GM12878 (cell line): ENCODE data around the gene CD300E. TPM values are rescaled to one million over a fixed set of nuclear protein-coding genes. Genes with fewer than 3 reads are reported as not detected.

ENCODE experiments used
- ATAC-seq: fragments of 200-7000 bp; cut with Tn5 transposase; 3 replicates; pipeline ENCODE4 v1.9.1; 2020; ENCODE audit warnings: mild to moderate bottlenecking, moderate library complexity
- BruUV-seq: library from RNA; stranded (reverse); fragments of 400-500 nt; replicated peaks from 2 replicates; lab custom pipeline; 2021; lab: Mats Ljungman, UMichigan
- CTCF ChIA-PET: fragments of 300-600 bp; sonication (Branson Sonifier 250); formaldehyde crosslinking; extraction: SDS; loops from one replicate; lab custom pipeline; 2021; ENCODE audit warnings: inconsistent platforms; lab: Yijun Ruan, JAX
- POLR2A ChIA-PET: fragments of 350-600 bp; formaldehyde crosslinking; extraction: SDS; loops from one replicate; lab custom pipeline; 2021; ENCODE audit warnings: inconsistent platforms; lab: Charles Lee
- RAD21 ChIA-PET: fragments of 300-600 bp; sonication (Branson Sonifier 250); formaldehyde crosslinking; loops from one replicate; lab custom pipeline; 2023; ENCODE audit warnings: antibody characterized with exemption; ENCODE audit not compliant: unreplicated experiment; lab: Charles Lee
- SMC1A ChIA-PET: fragments of 300-600 bp; sonication (Branson Sonifier 250); formaldehyde crosslinking; loops from one replicate; lab custom pipeline; 2023; ENCODE audit not compliant: unreplicated experiment, uncharacterized antibody; lab: Charles Lee
- DNase-seq: peaks from one replicate; pipeline ENCODE4 v3.0.0-alpha.2; 2011; ENCODE audit warnings: low read depth, low spot score
- FAIRE-seq: peaks from 3 replicates; lab custom pipeline; 2011; peaks lifted over from hg19 to GRCh38; lab: Jason Lieb, UNC
- H2AFZ ChIP-seq: 2 replicates; pipeline ENCODE4 v1.6.0; 2011; ENCODE audit warnings: low read depth, low read length, control low read depth; ENCODE audit not compliant: control insufficient read depth
- H3K27ac ChIP-seq: 2 replicates; pipeline ENCODE4 v1.5.1; 2011; ENCODE audit warnings: control low read depth; ENCODE audit not compliant: control insufficient read depth, insufficient read depth
- H3K27me3 ChIP-seq, 2 experiments: replicated peaks in 1 of 2; 2 replicates each; pipeline versions ENCODE4 v1.6.0 to v1.6.1; 2011; ENCODE audit warnings: low read length in 1 of 2; ENCODE audit not compliant: control insufficient read depth in 2 of 2, insufficient read depth in 2 of 2
- H3K36me3 ChIP-seq, 2 experiments: 2 replicates each; pipeline ENCODE4 v1.5.1; 2011; ENCODE audit warnings: low read length in 1 of 2; ENCODE audit not compliant: control insufficient read depth in 2 of 2, insufficient read depth in 2 of 2
- H3K4me1 ChIP-seq: 2 replicates; pipeline ENCODE4 v1.6.1; 2011; ENCODE audit warnings: mild to moderate bottlenecking, low read length, moderate library complexity, mixed read lengths; ENCODE audit not compliant: control insufficient read depth, insufficient read depth
- H3K4me2 ChIP-seq: 2 replicates; pipeline ENCODE4 v1.6.0; 2011; ENCODE audit warnings: control low read depth; ENCODE audit not compliant: control insufficient read depth, insufficient read depth
- H3K4me3 ChIP-seq: fragments of 200-600 bp; sonication (generic); 2 replicates; pipeline ENCODE4 v1.5.1; 2016
- H3K79me2 ChIP-seq: 2 replicates; pipeline ENCODE4 v1.6.0; 2011; ENCODE audit warnings: low read length; ENCODE audit not compliant: control insufficient read depth, insufficient read depth
- H3K9ac ChIP-seq: 2 replicates; pipeline ENCODE4 v1.8.0; 2011; ENCODE audit warnings: low read length, control low read depth, mixed read lengths; ENCODE audit not compliant: control insufficient read depth, insufficient read depth
- H3K9me3 ChIP-seq: replicated peaks from 3 replicates; pipeline ENCODE4 v1.5.1; 2011; ENCODE audit warnings: mild to moderate bottlenecking, low read length; ENCODE audit not compliant: control insufficient read depth, insufficient read depth
- H4K20me1 ChIP-seq: 2 replicates; pipeline ENCODE4 v1.6.0; 2011; ENCODE audit not compliant: control insufficient read depth, insufficient read depth
- EP300 ChIP-seq, 2 experiments: fragments of 150-350 bp in 1 of 2; IDR thresholded peaks; 2 replicates each; pipeline ENCODE4 v1.6.1; 2011 to 2012; ENCODE audit warnings: low read depth in 2 of 2, low read length in 2 of 2, borderline replicate concordance in 1 of 2, improper control_type of control experiment in 1 of 2, inconsistent platforms in 1 of 2; ENCODE audit not compliant: control insufficient read depth in 1 of 2
- EZH2 ChIP-seq: IDR thresholded peaks from 2 replicates; pipeline ENCODE4 v1.6.1; 2012; ENCODE audit warnings: low read depth, mild to moderate bottlenecking, control low read depth, inconsistent platforms, low read length, borderline replicate concordance; ENCODE audit not compliant: control insufficient read depth
- NFXL1 ChIP-seq: fragments of 450-650 bp; IDR thresholded peaks from 2 replicates; pipeline ENCODE4 v1.6.1; 2017; ENCODE audit warnings: antibody characterized with exemption, mild to moderate bottlenecking, borderline replicate concordance
- RAD51 ChIP-seq: fragments of 450-650 bp; IDR thresholded peaks from 2 replicates; pipeline ENCODE4 v1.6.1; 2016; ENCODE audit warnings: moderate library complexity, mild to moderate bottlenecking, inconsistent platforms
- SP1 ChIP-seq: IDR thresholded peaks from one replicate; pipeline ENCODE4 v1.6.1; 2011; ENCODE audit warnings: low read depth, low read length
- TBL1XR1 ChIP-seq: IDR thresholded peaks from 2 replicates; pipeline ENCODE4 v1.6.1; 2012; ENCODE audit warnings: low read depth, low read length, improper control_type of control experiment
- ZBTB33 ChIP-seq: fragments of 450-650 bp; IDR thresholded peaks from 2 replicates; pipeline ENCODE4 v1.6.1; 2017; ENCODE audit warnings: mild to moderate bottlenecking
- WGBS: methylation state at CpG from one replicate; pipeline ENCODE4 v1.1.6; 2016; ENCODE audit warnings: low lambda C conversion rate; ENCODE audit not compliant: insufficient replicate concordance, insufficient coverage; ENCODE audit errors: missing lambda C conversion rate; 5-methylcytosine and 5-hydroxymethylcytosine counted together
- in situ Hi-C: fragments of 300-500 bp; cut with MboI; formaldehyde crosslinking; loops from 9 replicates; pipeline ENCODE4 v1.14.3; 2018; ENCODE audit warnings: mixed read lengths
- intact Hi-C: fragments of 100-400 bp; cut with micrococcal nuclease; formaldehyde crosslinking; loops from one replicate; pipeline ENCODE4 v1.14.2; 2022; ENCODE audit not compliant: unreplicated experiment
- polyA plus RNA-seq, 11 experiments: library from polyadenylated mRNA; depleted of rRNA in 4 of 11; unstranded in 6 of 11; stranded (reverse) in 5 of 11; fragments of >200 nt; fragmentation: Nextera tagmentation in 4 of 11; fragmentation: Illumina TruSeq in 1 of 11; extraction: Ambion mirVana in 4 of 11; extraction: Trizol in 1 of 11; gene quantifications; 1 replicate in 1 of 11; 2 replicates in 10 of 11; pipeline versions ENCODE4 v1.2.1 to v1.2.3, GENCODE V29; 2011 to 2016; ENCODE audit warnings: inconsistent platforms in 2 of 11, missing spikeins in 2 of 11, low read depth in 1 of 11
- total RNA-seq, 4 experiments: library from RNA; depleted of rRNA in 3 of 4; stranded (reverse); fragments of >200 nt in 3 of 4; fragmentation: Illumina TruSeq in 1 of 4; extraction: Trizol in 1 of 4; gene quantifications; 2 replicates each; pipeline versions ENCODE4 v1.2.1 to v1.2.3, GENCODE V29; 2013 to 2021
- TF ChIP-seq, protein P1 (sequence below): fragments of 450-650 bp; formaldehyde crosslinking; IDR thresholded peaks from 2 replicates; pipeline ENCODE4 v1.4.0; 2022; ENCODE audit warnings: mild to moderate bottlenecking, moderate library complexity
- TF ChIP-seq, protein P2 (sequence below): fragments of 450-650 bp; IDR thresholded peaks from 2 replicates; pipeline ENCODE4 v1.6.1; 2017; ENCODE audit warnings: mild to moderate bottlenecking, moderate library complexity
- TF ChIP-seq, protein P3 (sequence below): IDR thresholded peaks from 2 replicates; pipeline ENCODE4 v1.6.1; 2011; ENCODE audit warnings: low read depth, mild to moderate bottlenecking, low read length, moderate library complexity, borderline replicate concordance; ENCODE audit errors: extremely low read depth
- TF ChIP-seq, protein P4 (sequence below): IDR thresholded peaks from 2 replicates; pipeline ENCODE4 v1.6.1; 2011; ENCODE audit warnings: mild to moderate bottlenecking, low read depth, low read length, moderate library complexity; ENCODE audit not compliant: insufficient replicate concordance

CD300E gene
- total and polyA plus RNA-seq, 10 of the 15 experiments (the other 5 are each of a cell fraction or from before 2014, with no cell fraction given), result not detected

DNA sequence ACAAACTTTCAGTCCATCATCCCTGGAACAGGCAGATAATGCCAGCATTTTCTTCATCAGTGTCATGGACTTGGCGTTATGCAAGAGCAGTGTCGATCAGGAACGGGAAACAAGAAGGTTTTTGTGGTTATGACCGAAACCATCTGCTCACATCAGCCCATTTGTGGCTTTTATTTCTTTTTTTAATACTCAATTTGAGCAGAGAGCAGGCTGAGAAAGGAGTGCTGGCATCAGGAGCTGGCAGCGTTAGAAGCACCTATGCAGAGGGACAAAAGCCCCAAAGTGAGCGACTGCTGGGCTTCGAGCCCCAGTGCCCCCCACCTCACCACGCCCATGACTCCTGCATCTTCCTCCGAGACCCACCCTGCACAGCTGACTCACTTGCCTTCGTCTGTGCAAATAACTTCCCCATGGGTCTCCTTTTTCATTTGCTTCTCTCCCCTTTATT lies 16.2 kb upstream of the CD300E start:
- Histone ChIP-seq H3K79me2 (no peaks in the 10 kb centered on the region), H3K9ac (no peak overlapping the region), H4K20me1 (no peaks in the 10 kb centered on the region; the same call in 1 of the 2 replicates), H3K4me2 (peak overlapping the region; percentile 65), H3K36me3 (no peaks in the 10 kb centered on the region), H3K27me3 (peaks cover 0 to 2% of the 10 kb centered on the region in 2 experiments; a peak in 2 of 4 replicates), H3K4me1 (peaks cover 35% of the 10 kb centered on the region), H3K4me3 (no peak overlapping the region), H2AFZ (no peak overlapping the region), H3K9me3 (no peaks in the 10 kb centered on the region), H3K27ac (no peak overlapping the region)
- CTCF ChIA-PET, result interaction anchor here (0.8 to 2.8 kb wide), 8 partner anchors 17 to 99 kb away, joined by 3 to 11 read pairs (median 4); no protein-coding TSS in a partner anchor
- POLR2A ChIA-PET, result interaction anchor here (1.1 kb wide), 1 partner anchor 36 kb away, joined by 3 read pairs; no protein-coding TSS in a partner anchor
- intact Hi-C loops (no loop called here), in situ Hi-C loops (no loop called here)
- ATAC-seq (peak; percentile 58), FAIRE-seq (no peak), DNase-seq (peak; percentile 42)
- no TSS peak for BruUV-seq
- SMC1A ChIA-PET, result interaction anchor here (0.9 to 1.5 kb wide), 4 partner anchors 28 to 185 kb away, joined by 3 to 4 read pairs (median 3); no protein-coding TSS in a partner anchor
- 0% methylated on average over 10 of the region's 10 CpGs for WGBS
- RAD21 ChIA-PET, result interaction anchor here (1.3 to 2.2 kb wide), 2 partner anchors 17 to 98 kb away, joined by 6 to 7 read pairs; no protein-coding TSS in a partner anchor
- TF ChIP-seq EZH2, result no peak
- TF ChIP-seq NFXL1, result no peak
- no peak for TF ChIP-seq EP300 (IDR thresholded peaks at IDR 0.05; ENCODE audit: borderline replicate concordance in 1 of 2, control insufficient read depth in 1 of 2, low read depth in 2 of 2, low read length in 2 of 2)
- TF ChIP-seq, protein P1, sequence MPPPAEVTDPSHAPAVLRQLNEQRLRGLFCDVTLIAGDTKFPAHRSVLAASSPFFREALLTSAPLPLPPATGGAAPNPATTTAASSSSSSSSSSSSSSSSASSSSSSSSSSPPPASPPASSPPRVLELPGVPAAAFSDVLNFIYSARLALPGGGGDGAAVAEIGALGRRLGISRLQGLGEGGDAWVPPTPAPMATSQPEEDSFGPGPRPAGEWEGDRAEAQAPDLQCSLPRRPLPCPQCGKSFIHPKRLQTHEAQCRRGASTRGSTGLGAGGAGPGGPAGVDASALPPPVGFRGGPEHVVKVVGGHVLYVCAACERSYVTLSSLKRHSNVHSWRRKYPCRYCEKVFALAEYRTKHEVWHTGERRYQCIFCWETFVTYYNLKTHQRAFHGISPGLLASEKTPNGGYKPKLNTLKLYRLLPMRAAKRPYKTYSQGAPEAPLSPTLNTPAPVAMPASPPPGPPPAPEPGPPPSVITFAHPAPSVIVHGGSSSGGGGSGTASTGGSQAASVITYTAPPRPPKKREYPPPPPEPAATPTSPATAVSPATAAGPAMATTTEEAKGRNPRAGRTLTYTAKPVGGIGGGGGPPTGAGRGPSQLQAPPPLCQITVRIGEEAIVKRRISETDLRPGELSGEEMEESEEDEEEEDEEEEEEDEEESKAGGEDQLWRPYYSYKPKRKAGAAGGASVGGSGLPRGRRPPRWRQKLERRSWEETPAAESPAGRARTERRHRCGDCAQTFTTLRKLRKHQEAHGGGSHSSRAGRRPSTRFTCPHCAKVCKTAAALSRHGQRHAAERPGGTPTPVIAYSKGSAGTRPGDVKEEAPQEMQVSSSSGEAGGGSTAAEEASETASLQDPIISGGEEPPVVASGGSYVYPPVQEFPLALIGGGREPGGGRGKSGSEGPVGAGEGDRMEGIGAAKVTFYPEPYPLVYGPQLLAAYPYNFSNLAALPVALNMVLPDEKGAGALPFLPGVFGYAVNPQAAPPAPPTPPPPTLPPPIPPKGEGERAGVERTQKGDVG (CRISPR knock-in tag), result no peak
- TF ChIP-seq ZBTB33, result no peak
- no peak for TF ChIP-seq TBL1XR1
- TF ChIP-seq, protein P2, sequence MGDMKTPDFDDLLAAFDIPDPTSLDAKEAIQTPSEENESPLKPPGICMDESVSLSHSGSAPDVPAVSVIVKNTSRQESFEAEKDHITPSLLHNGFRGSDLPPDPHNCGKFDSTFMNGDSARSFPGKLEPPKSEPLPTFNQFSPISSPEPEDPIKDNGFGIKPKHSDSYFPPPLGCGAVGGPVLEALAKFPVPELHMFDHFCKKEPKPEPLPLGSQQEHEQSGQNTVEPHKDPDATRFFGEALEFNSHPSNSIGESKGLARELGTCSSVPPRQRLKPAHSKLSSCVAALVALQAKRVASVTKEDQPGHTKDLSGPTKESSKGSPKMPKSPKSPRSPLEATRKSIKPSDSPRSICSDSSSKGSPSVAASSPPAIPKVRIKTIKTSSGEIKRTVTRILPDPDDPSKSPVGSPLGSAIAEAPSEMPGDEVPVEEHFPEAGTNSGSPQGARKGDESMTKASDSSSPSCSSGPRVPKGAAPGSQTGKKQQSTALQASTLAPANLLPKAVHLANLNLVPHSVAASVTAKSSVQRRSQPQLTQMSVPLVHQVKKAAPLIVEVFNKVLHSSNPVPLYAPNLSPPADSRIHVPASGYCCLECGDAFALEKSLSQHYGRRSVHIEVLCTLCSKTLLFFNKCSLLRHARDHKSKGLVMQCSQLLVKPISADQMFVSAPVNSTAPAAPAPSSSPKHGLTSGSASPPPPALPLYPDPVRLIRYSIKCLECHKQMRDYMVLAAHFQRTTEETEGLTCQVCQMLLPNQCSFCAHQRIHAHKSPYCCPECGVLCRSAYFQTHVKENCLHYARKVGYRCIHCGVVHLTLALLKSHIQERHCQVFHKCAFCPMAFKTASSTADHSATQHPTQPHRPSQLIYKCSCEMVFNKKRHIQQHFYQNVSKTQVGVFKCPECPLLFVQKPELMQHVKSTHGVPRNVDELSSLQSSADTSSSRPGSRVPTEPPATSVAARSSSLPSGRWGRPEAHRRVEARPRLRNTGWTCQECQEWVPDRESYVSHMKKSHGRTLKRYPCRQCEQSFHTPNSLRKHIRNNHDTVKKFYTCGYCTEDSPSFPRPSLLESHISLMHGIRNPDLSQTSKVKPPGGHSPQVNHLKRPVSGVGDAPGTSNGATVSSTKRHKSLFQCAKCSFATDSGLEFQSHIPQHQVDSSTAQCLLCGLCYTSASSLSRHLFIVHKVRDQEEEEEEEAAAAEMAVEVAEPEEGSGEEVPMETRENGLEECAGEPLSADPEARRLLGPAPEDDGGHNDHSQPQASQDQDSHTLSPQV, result no peak
- TF ChIP-seq, protein P3, sequence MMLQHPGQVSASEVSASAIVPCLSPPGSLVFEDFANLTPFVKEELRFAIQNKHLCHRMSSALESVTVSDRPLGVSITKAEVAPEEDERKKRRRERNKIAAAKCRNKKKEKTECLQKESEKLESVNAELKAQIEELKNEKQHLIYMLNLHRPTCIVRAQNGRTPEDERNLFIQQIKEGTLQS, result no peak
- no peak for TF ChIP-seq RAD51
- TF ChIP-seq, protein P4, sequence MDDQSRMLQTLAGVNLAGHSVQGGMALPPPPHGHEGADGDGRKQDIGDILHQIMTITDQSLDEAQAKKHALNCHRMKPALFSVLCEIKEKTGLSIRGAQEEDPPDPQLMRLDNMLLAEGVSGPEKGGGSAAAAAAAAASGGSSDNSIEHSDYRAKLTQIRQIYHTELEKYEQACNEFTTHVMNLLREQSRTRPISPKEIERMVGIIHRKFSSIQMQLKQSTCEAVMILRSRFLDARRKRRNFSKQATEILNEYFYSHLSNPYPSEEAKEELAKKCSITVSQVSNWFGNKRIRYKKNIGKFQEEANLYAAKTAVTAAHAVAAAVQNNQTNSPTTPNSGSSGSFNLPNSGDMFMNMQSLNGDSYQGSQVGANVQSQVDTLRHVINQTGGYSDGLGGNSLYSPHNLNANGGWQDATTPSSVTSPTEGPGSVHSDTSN, result no peak
- TF ChIP-seq SP1, result no peak
